Measurements from ENCODE around the gene SLC29A3.

The SLC29A3 gene

GRCh38 chr10:71374481-71375233 is 55.6 kb downstream of the SLC29A3 start:
- in situ Hi-C loops (cut with MboI; ENCODE audit: low pct_unique_long_range_greater_than_20kb, low sequenced_read_pairs, unreplicated experiment): no loop called here
- DNase-seq (ENCODE audit: low spot score): no peak
- TF ChIP-seq, protein P1, sequence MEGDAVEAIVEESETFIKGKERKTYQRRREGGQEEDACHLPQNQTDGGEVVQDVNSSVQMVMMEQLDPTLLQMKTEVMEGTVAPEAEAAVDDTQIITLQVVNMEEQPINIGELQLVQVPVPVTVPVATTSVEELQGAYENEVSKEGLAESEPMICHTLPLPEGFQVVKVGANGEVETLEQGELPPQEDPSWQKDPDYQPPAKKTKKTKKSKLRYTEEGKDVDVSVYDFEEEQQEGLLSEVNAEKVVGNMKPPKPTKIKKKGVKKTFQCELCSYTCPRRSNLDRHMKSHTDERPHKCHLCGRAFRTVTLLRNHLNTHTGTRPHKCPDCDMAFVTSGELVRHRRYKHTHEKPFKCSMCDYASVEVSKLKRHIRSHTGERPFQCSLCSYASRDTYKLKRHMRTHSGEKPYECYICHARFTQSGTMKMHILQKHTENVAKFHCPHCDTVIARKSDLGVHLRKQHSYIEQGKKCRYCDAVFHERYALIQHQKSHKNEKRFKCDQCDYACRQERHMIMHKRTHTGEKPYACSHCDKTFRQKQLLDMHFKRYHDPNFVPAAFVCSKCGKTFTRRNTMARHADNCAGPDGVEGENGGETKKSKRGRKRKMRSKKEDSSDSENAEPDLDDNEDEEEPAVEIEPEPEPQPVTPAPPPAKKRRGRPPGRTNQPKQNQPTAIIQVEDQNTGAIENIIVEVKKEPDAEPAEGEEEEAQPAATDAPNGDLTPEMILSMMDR (IDR thresholded peaks at IDR 0.05; ENCODE audit: extremely low read depth, insufficient read depth, missing control alignments): no peak

DNA sequence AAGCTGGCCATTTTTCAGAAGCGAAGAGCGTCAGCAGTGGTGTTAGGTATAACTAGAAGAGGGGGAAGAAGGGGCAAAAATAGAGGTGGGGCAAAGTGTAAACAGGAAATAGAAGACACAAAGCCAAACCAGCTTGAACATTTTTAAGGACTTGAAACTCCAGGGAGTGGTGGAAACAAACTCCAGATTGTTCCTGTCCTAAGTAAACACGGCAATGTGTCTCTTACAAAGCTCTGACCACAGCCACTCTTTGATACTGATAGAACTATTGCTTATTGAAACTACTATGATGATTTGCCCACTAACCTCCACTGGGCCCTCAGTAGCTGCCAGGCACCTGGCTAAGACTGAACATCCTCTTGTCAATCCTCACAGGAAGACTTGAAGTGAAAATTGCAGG is 56.9 kb downstream of the SLC29A3 start:
- TF ChIP-seq, protein P1 (IDR thresholded peaks at IDR 0.05; ENCODE audit: extremely low read depth, insufficient read depth, missing control alignments): no peak

DNA sequence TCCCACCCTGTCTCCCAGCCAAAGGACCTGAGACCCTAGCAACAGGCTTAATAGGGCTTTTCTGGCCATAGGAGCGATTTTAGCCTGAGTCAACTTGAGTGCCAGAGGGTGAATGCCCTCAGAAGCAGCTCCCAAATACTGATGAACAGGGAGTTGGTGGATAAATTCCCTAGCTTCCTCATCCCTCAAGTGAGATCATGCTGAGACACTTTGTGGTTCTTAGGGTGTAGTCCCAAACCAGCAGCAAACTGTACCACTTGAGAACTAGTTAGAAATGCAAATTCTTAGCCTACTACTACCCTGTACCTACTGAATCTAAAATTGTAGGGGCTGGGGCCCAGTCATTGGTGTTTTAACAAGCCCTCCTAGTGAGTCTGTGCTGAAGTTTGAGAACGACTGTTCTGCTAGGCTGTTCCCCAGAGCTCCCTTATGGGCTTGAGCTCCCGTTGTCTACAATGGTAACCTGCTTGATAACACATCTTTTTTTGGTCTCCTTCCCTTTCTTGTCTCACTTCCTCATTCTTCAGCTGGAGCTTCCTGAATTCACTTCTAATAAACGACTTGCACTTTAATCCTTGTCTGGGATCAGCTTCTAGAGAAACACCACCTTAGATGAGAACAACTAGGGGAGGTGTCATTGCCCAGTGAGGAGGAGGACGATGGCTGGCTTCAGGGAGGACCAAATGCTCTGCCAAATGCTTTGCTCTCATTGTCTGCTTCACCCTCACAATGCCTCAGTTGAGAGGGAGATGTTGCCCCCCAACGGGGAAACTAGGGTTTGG is 59.5 kb downstream of the SLC29A3 start:
- in situ Hi-C loops (cut with MboI; ENCODE audit: low pct_unique_long_range_greater_than_20kb, low sequenced_read_pairs, unreplicated experiment): no loop called here
- TF ChIP-seq, protein P1 (IDR thresholded peaks at IDR 0.05; ENCODE audit: extremely low read depth, insufficient read depth, missing control alignments): no peak
- no peak for DNase-seq (ENCODE audit: low spot score)

More for the DNA sequence above, 56.9 kb downstream of the SLC29A3 start:
- in situ Hi-C loops (cut with MboI; ENCODE audit: low pct_unique_long_range_greater_than_20kb, low sequenced_read_pairs, unreplicated experiment): no loop called here
- no peak for DNase-seq (ENCODE audit: low spot score)

DNA sequence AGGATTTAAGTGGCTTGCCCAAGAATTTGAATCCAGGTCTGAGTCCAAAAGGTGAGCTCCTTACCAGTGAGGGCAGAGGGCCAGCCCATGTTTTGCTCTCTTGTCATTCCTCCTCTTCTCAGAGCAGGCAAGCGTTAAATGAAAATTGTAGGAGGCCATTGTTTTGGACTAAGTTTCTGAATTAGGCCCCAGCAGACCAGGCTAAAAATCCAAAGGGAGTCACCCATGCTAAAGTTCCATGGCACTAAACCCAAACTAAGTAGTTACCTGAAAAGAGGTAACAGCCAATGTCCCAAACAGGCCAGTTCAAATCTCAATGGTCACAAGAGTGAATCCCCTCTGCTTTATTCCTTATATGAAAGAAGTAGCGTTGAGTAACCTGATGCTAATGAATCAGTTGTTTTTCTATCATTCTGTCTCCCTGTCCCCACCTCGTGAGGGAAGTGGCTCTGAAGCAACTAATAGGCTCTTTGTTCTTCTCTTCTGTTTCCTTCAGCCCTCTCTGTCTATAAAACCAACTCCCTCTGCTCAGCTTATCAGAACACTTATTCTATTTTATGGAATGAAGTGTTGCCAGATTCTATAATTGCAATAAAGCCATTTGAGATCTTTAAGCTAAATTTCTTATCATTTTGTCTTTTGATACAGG is 60.2 kb downstream of the SLC29A3 start:
- TF ChIP-seq, protein P1 (IDR thresholded peaks at IDR 0.05; ENCODE audit: extremely low read depth, insufficient read depth, missing control alignments): no peak
- DNase-seq (ENCODE audit: low spot score): no peak
- in situ Hi-C loops (cut with MboI; ENCODE audit: low pct_unique_long_range_greater_than_20kb, low sequenced_read_pairs, unreplicated experiment): no loop called here

DNA sequence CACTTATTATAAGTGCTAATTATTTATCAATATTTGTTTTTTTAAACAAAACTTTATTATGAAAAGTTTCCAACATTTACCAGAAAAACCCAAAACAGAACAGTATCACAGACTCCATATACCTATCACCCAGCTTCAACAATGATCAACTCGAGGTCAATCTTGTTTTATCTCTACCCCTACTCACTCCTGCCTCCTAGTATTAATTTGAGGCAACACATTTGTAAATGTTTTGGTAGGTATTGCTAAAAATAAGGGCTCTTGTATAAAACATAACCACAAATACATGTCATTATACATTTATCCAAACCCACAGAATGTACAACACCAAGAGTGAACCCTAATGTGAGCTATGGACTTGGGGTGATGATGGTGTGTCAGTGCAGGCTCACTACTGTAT is 61.8 kb downstream of the SLC29A3 start:
- DNase-seq (ENCODE audit: low spot score): no peak
- TF ChIP-seq, protein P1 (IDR thresholded peaks at IDR 0.05; ENCODE audit: extremely low read depth, insufficient read depth, missing control alignments): no peak
- in situ Hi-C loops (cut with MboI; ENCODE audit: low pct_unique_long_range_greater_than_20kb, low sequenced_read_pairs, unreplicated experiment): loop anchor here (10.0 kb wide), 1 partner anchor 324 kb away; no protein-coding TSS in a partner anchor

GRCh38 chr10:71381611-71382010 is 62.6 kb downstream of the SLC29A3 start:
- TF ChIP-seq, protein P1 (IDR thresholded peaks at IDR 0.05; ENCODE audit: extremely low read depth, insufficient read depth, missing control alignments): no peak
- in situ Hi-C loops (cut with MboI; ENCODE audit: low pct_unique_long_range_greater_than_20kb, low sequenced_read_pairs, unreplicated experiment): loop anchor here (10.0 kb wide), 1 partner anchor 323 kb away; no protein-coding TSS in a partner anchor
- DNase-seq (ENCODE audit: low spot score): no peak

All from GM13977 (cell line).